Heart left ventricle (tissue), 16 donors: ENCODE measurements around the gene PKN2. TPM values are rescaled to one million over a fixed set of nuclear protein-coding genes. Genes with fewer than 3 reads are reported as not detected.

Source experiments
- ATAC-seq, 4 donors: fragments of 200-7000 bp; cut with Tn5 transposase; one replicate each; pipeline ENCODE4 v1.9.1; 2020 to 2022; ENCODE audit warnings: moderate library complexity in 4 of 4, mild to moderate bottlenecking in 3 of 4, moderate number of reproducible peaks in 1 of 4
- DNase-seq, 5 donors: peaks; one replicate each; pipeline ENCODE4 v3.0.0-alpha.2; 2020
- H3K27ac ChIP-seq, 12 donors: fragments of 200-600 bp; sonication (generic) in 4 of 12; one replicate each; pipeline versions ENCODE4 v1.5.0 to v1.8.0; 2016 to 2022; ENCODE audit warnings: mild to moderate bottlenecking in 2 of 12
- H3K27me3 ChIP-seq, 9 donors: fragments of 200-600 bp; sonication (generic) in 2 of 9; one replicate each; pipeline versions ENCODE4 v1.5.1 to v1.8.0; 2016 to 2022; ENCODE audit warnings: mild to moderate bottlenecking in 3 of 9
- H3K36me3 ChIP-seq, 9 donors: fragments of 200-600 bp; sonication (generic) in 2 of 9; one replicate each; pipeline versions ENCODE4 v1.5.0 to v1.8.0; 2018 to 2022; ENCODE audit warnings: mild to moderate bottlenecking in 2 of 9
- H3K4me1 ChIP-seq, 12 donors: fragments of 200-600 bp; sonication (generic) in 4 of 12; one replicate each; pipeline versions ENCODE4 v1.5.0 to v1.8.0; 2016 to 2022; ENCODE audit warnings: mild to moderate bottlenecking in 3 of 12
- H3K4me3 ChIP-seq, 12 donors: fragments of 200-600 bp; sonication (generic) in 4 of 12; one replicate each; pipeline versions ENCODE4 v1.5.0 to v1.8.0; 2017 to 2022; ENCODE audit warnings: mild to moderate bottlenecking in 9 of 12, moderate library complexity in 4 of 12
- H3K9me3 ChIP-seq, 12 donors: fragments of 200-600 bp; sonication (generic) in 4 of 12; one replicate each; pipeline versions ENCODE4 v1.5.0 to v1.8.0; 2016 to 2022; ENCODE audit warnings: mild to moderate bottlenecking in 1 of 12
- CTCF ChIP-seq, 12 donors: fragments of 200-600 bp; sonication (generic) in 4 of 12; IDR thresholded peaks; one replicate each; pipeline versions ENCODE4 v1.5.0 to v1.8.0; 2018 to 2022; ENCODE audit warnings: antibody characterized with exemption in 12 of 12, mild to moderate bottlenecking in 5 of 12
- POLR2A ChIP-seq, 2 donors: fragments of 450-650 bp; IDR thresholded peaks; one replicate each; pipeline ENCODE4 v1.6.1; 2017; ENCODE audit warnings: antibody characterized with exemption in 2 of 2, mild to moderate bottlenecking in 2 of 2, moderate library complexity in 2 of 2
- WGBS, 4 donors: extraction: QIAGEN DNeasy Blood & Tissue Kit in 2 of 4; methylation state at CpG; one replicate each; pipeline versions ENCODE4 v1.1.5 to v1.1.7; 2013 to 2018; 5-methylcytosine and 5-hydroxymethylcytosine counted together
- intact Hi-C, 10 donors: fragments of 100-400 bp; cut with DNase I; formaldehyde crosslinking; loops; one replicate each; pipeline versions ENCODE4 v1.11.1 to v1.14.2; 2022
- polyA plus RNA-seq, 2 donors: library from polyadenylated mRNA; stranded (reverse); fragments of 200-250 nt; gene quantifications; one replicate each; pipeline ENCODE4 v1.2.3, GENCODE V29; 2013
- total RNA-seq, 9 donors: library from RNA; depleted of rRNA in 2 of 9; stranded (reverse); fragments of >200 nt in 2 of 9; fragmentation: NEBNext Ultra II Directional in 3 of 9; extraction: Animal tissue kit (Norgen Biotek cat#: 25700) in 3 of 9; gene quantifications; one replicate each; pipeline versions ENCODE4 v1.1.0 to v1.2.4, GENCODE V29; 2016 to 2023
- donor health status: ischemic (EF 13 %, LVEDD 7.1; RV severe dilation, severe dysfunction).
- donor health status: healthy with polysubstance abuse.
- donor health status: DM: no; HTN: yes; CAD: no.
- donor health status: DM: no; HTN: no; CAD: no.
- donor health status: ischemic (EF 25% LVEDD 6.9; RV normal size, moderate dysfunction).
- donor health status: ischemic (EF 25% LVEDD 5.7; RV mildly dilated, moderate dysfunction).
- donor health status: healthy.
- donor health status: DM: yes; HTN: yes; CAD: no.
- donor health status: ischemic (EF 35%, LVEDD 5.7; RV mildly dilated, moderate dysfunction).
- donor health status: nonischemic (EF 11% LVEDD 7.7; RV severe dilation, severe dysfunction).
- donor health status: DM: yes; HTN: yes; CAD: no.
- donor health status: PGD.
- donor health status: ischemic (EF 29% LVEDD 5.4; RV normal size, mild dysfunction).
- donor health status: nonischemic (EF 23%, LVEDD 6.1; RV moderate dilation, normal function).

Gene PKN2
- total and polyA plus RNA-seq, 11 donors, result 7.3 to 43.8 (median 30.9) TPM

- no peak for TF ChIP-seq POLR2A (IDR thresholded peaks at IDR 0.05)
- no peak for TF ChIP-seq CTCF (IDR thresholded peaks at IDR 0.05)
- no peaks in the 10 kb centered on the region for H3K27me3 ChIP-seq
- peaks cover 0 to 13% (median 8%) of the 10 kb centered on the region in 12 donors for H3K4me1 ChIP-seq
- no peaks in the 10 kb centered on the region for H3K9me3 ChIP-seq
- H3K27ac ChIP-seq, result no peak overlapping the region
- DNase-seq (no peak), ATAC-seq (peak in 1 of 4 donors; percentile 29)
- WGBS, 4 donors, result 59 to 73% (median 65%) methylated on average over 3 of the region's 3 CpGs
- H3K4me3 ChIP-seq, result no peak overlapping the region
- no peaks in the 10 kb centered on the region for H3K36me3 ChIP-seq
- intact Hi-C loops, result no loop called here
Observed at GRCh38 chr1:88678405-88678804, 5.7 kb upstream of the PKN2 start.

GRCh38 chr1:88680471-88680870, 3.6 kb upstream of the PKN2 start:
- ATAC-seq, result no peak

GRCh38 chr1:88680911-88681622, 3.0 kb upstream of the PKN2 start:
- no peak for DNase-seq
- Histone ChIP-seq H3K36me3 (no peaks in the 10 kb centered on the region), H3K27ac (no peak overlapping the region), H3K4me3 (no peak overlapping the region), H3K9me3 (no peaks in the 10 kb centered on the region), H3K4me1 (peaks cover 0 to 24% (median 16%) of the 10 kb centered on the region in 12 donors), H3K27me3 (no peaks in the 10 kb centered on the region)
- TF ChIP-seq CTCF (IDR thresholded peaks at IDR 0.05), result no peak
- TF ChIP-seq POLR2A (IDR thresholded peaks at IDR 0.05), result no peak
- intact Hi-C loops, result loop anchor here in 3 of 10 donors (5.0 to 10.0 kb wide), 3 partner anchors 194 to 214 kb away; partner anchors contain the start of gene GTF2B (in 2 of the 3)
- 91 to 97% (median 96%) methylated on average over 3 of the region's 3 CpGs for WGBS, 4 donors
- ATAC-seq, result no peak

More at GRCh38 chr1:88680471-88680870, 3.6 kb upstream of the PKN2 start:
- no peak for TF ChIP-seq CTCF (IDR thresholded peaks at IDR 0.05)
- TF ChIP-seq POLR2A (IDR thresholded peaks at IDR 0.05), result no peak
- no peak overlapping the region for H3K27ac ChIP-seq
- no peak for DNase-seq
- no peaks in the 10 kb centered on the region for H3K9me3 ChIP-seq
- intact Hi-C loops, result loop anchor here in 3 of 10 donors (5.0 to 10.0 kb wide), 3 partner anchors 194 to 214 kb away; partner anchors contain the start of gene GTF2B (in 2 of the 3)
- 61 to 83% (median 72%) methylated on average over 3 of the region's 3 CpGs for WGBS, 4 donors
- no peaks in the 10 kb centered on the region for H3K27me3 ChIP-seq
- H3K36me3 ChIP-seq, result no peaks in the 10 kb centered on the region
- no peak overlapping the region for H3K4me3 ChIP-seq
- peaks cover 0 to 19% (median 11%) of the 10 kb centered on the region in 12 donors for H3K4me1 ChIP-seq

- H3K27ac ChIP-seq, result peak overlapping the region; percentile 86 to 96 (median 94)
- WGBS, 4 donors, result 0 to 2% (median 1%) methylated on average over 42 to 58 of the region's 58 CpGs
- ATAC-seq (peak; percentile 15 to 55 (median 45)), DNase-seq (peak; percentile 48 to 85 (median 54))
- no peaks in the 10 kb centered on the region for H3K27me3 ChIP-seq
- H3K36me3 ChIP-seq, result peaks cover 0 to 9% (median 0%) of the 10 kb centered on the region in 9 donors
- peak overlapping the region; percentile 70 to 91 (median 86) for H3K4me3 ChIP-seq
- H3K9me3 ChIP-seq, result no peaks in the 10 kb centered on the region
- peaks cover 0 to 41% (median 27%) of the 10 kb centered on the region in 12 donors for H3K4me1 ChIP-seq
- no peak for TF ChIP-seq POLR2A (IDR thresholded peaks at IDR 0.05)
- peak in 2 of 12 donors; percentile 1 to 3 for TF ChIP-seq CTCF (IDR thresholded peaks at IDR 0.05)
- intact Hi-C loops, result loop anchor here in 3 of 10 donors (1.0 to 10.0 kb wide), 4 partner anchors 29 to 210 kb away; partner anchors contain the start of gene GTF2B (in 2 of the 3)
Observed at GRCh38 chr1:88684482-88685258, 597 bp downstream of the PKN2 start.
